Suppressor macrophage (primary cell): ENCODE data around the gene CGB1.
"Not testable (repeated sequence)": the region's sequence is repeated elsewhere in the genome, so short reads cannot be mapped to it uniquely, and the experiment has no call there.

Experiments used
- DNase-seq, 4 experiments: peaks; one replicate each; pipeline ENCODE4 v3.0.0-alpha.2; 2020 to 2022

CGB1 gene

GRCh38 chr19:49057636-49058234, 21.0 kb upstream of the CGB1 start, which contains the start of gene CGB7:
TSS of gene CGB7 (minus strand) at chr19:49057749. CDS start at chr19:49055375, 2,374 bp downstream.
- DNase-seq, result peak; percentile 36 to 71 (median 55)

DNA sequence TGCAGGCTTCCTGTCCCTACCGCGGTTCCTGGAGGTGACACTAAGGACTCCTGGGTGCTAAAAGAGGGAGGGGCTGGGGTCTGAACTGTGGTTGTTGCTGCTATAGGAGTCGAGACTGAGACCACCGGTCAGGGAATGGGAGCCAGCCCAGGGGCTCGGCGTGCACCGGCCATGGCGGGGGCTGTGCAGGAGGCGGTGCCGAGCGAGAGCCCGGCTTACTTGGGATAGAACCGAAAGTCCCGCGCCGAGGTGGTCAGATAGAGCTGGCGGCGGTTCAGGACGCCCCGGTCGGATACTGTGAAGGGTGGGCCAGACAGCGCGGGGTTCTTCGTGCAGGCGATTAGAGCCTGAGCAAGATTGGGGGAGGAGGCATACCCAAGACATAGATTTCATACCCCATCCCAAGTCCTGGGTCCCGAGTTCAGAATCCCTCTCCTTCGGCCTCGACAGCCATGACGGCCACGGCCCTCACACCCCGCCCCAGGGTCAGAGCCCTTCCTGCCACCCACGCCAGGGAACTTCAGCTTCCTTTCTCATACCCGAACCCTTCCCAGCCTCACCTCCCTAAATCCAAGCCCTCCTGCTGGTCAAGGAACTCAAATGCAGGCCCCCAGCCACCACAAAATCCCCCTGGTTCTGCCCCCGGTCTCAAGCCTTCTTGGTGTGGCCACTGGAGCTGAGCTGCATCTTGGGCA, 20.4 kb upstream of the CGB1 start:
- DNase-seq, result not testable (repeated sequence)

GRCh38 chr19:49056101-49056901, 19.6 kb upstream of the CGB1 start:
- DNase-seq, result peak; percentile 43 to 80 (median 60)

- not testable (repeated sequence) for DNase-seq
Observed at GRCh38 chr19:49050376-49051033, 13.8 kb upstream of the CGB1 start.

DNA sequence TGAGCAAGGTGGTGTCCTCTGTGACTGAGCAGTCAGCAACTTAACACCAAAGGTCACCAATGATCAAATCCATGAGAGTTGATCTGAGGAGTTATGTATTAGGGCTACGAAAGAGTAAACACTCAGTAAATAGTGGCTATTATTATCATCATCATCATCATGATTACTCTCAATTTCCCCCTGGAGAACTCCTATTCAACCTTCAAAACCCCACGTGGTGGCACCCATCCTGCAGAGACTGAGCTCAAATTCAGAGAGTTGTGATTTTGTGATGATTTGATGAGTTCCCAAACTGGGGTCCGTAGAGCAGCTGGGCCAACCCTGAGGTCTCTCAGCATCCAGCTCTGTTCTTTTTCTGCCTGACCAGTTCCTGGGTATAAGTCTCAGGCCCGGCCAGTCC, 13.1 kb upstream of the CGB1 start:
- not testable (repeated sequence) for DNase-seq

- DNase-seq, result not testable (repeated sequence)
Observed at GRCh38 chr19:49049011-49049410, 12.3 kb upstream of the CGB1 start, which contains the start of gene CGB8. TSS of gene CGB8 (minus strand) at chr19:49049111. CDS start at chr19:49048739, 372 bp downstream.

- not testable (repeated sequence) for DNase-seq
Observed at GRCh38 chr19:49043548-49043947, 6.9 kb upstream of the CGB1 start, which contains the start of gene CGB5. TSS of gene CGB5 (plus strand) at chr19:49043848. CDS start at chr19:49044210, 362 bp downstream.

- not testable (repeated sequence) for DNase-seq
Observed at GRCh38 chr19:49042666-49043065, 6.0 kb upstream of the CGB1 start.

- no peak for DNase-seq
Observed at GRCh38 chr19:49042177-49042576, 5.5 kb upstream of the CGB1 start.

DNA sequence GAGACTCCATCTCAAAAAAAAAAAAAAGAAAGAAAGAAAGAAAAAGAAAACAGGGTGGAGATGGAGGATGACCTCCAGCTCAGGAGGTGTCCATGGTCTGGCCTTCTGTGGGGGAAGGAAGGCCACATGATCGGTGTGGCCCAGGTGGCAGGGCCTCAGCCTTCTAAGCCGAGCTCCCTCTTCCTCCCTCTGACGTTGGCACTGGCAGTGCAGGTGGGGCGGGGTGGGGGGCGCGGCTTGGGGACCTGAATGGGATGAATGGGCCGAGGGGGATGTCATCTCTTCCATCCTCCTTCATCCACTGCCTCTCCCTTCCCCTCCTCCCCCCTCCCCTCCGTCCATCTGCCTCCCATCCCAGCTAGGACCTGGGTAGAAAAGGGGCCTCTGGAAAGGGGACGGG, 3.0 kb upstream of the CGB1 start:
- not testable (repeated sequence) for DNase-seq

GRCh38 chr19:49038557-49039276, 2.0 kb upstream of the CGB1 start:
- DNase-seq, result not testable (repeated sequence)

DNA sequence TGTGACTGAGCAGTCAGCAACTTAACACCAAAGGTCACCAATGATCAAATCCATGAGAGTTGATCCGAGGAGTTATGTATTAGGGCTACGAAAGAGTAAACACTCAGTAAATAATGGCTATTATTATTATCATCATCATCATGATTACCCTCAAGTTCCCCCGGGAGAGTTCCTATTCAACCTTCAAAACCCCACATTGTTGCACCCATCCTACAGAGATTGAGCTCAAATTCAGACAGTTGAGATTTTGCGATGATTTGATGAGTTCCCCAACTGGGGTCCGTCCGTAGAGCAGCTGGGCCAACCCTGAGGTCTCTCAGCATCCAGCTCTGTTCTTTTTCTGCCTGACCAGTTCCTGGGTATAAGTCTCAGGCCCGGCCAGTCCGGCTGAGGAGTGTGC, 1.4 kb upstream of the CGB1 start:
- not testable (repeated sequence) for DNase-seq

- peak; percentile 20 to 38 (median 30) for DNase-seq
Observed at GRCh38 chr19:49031642-49032301, 4.9 kb downstream of the CGB1 start, which contains the start of gene CGB2. TSS of gene CGB2 (plus strand) at chr19:49031890. CDS start at chr19:49032096, 206 bp downstream.

GRCh38 chr19:49030323-49030722, 6.4 kb downstream of the CGB1 start:
- not testable (repeated sequence) for DNase-seq

DNA sequence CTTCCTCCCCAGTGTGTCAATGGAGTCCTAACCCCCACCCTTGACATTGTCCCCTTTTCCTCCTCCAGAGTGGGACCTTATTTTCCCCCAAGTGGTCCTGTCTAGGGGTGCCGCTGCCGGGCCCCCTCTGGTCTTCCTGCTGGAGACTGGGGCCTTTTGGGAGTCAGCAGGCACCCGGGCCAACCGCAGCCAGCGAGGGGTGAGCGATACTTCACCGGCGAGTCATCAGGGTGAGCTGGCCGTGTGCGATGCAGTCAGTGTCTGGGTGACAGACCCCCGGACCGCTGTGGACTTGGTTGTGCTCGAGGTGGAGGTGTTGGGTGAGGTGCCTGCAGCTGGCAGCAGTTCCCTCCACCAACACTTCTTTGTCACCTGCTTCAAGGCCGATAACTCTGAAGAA, 6.9 kb downstream of the CGB1 start:
- not testable (repeated sequence) for DNase-seq

DNA sequence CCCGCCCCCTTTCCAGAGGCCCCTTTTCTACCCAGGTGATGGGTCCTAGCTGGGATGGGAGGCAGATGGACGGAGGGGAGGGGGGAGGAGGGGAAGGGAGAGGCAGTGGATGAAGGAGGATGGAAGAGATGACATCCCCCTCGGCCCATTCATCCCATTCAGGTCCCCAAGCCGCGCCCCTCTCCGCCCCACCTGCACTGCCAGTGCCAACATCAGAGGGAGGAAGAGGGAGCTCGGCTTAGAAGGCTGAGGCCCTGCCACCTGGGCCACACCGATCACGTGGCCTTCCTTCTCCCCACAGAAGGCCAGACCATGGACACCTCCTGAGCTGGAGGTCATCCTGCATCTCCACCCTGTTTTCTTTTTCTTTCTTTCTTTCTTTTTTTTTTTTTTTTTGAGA, 8.0 kb downstream of the CGB1 start:
- DNase-seq, result not testable (repeated sequence)

DNA sequence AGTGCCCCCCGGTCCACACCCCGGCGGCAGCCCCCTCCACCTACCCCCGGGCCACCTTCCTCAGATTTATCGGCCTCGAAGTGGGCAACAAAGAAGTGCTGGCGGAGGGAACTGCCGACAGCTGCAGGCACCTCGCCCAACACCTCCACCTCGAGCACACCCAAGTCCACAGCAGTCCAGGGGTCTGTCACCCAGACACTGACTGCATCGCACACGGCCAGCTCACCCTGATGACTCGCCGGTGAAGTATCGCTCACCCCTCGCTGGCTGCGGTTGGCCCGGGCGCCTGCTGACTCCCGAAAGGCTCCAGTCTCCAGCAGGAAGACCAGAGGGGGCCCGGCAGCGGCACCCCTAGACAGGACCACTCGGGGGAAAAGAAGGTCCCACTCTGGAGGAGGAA, 11.1 kb downstream of the CGB1 start:
- DNase-seq, result not testable (repeated sequence)

- DNase-seq, result not testable (repeated sequence)
Observed at GRCh38 chr19:49025088-49025487, 11.6 kb downstream of the CGB1 start.

- not testable (repeated sequence) for DNase-seq
Observed at GRCh38 chr19:49024233-49024632, 12.5 kb downstream of the CGB1 start, which contains the start of gene CGB3. TSS of gene CGB3 (minus strand) at chr19:49024333. CDS start at chr19:49023971, 362 bp downstream.

GRCh38 chr19:49022116-49022515, 14.6 kb downstream of the CGB1 start:
- no peak for DNase-seq
